ENCODE measurements around the gene HSPG2. TPM values are rescaled to one million over a fixed set of nuclear protein-coding genes. Genes with fewer than 3 reads are reported as not detected.
A peak's percentile ranks its signal among the peaks of the same experiment; 100 is the strongest.

HSPG2 gene
- total and polyA plus RNA-seq, 10 of the 15 experiments (the other 5 are each of a cell fraction or from before 2014, with no cell fraction given) = 0.30 to 3.4 (median 0.73) TPM; not detected in 2

DNA sequence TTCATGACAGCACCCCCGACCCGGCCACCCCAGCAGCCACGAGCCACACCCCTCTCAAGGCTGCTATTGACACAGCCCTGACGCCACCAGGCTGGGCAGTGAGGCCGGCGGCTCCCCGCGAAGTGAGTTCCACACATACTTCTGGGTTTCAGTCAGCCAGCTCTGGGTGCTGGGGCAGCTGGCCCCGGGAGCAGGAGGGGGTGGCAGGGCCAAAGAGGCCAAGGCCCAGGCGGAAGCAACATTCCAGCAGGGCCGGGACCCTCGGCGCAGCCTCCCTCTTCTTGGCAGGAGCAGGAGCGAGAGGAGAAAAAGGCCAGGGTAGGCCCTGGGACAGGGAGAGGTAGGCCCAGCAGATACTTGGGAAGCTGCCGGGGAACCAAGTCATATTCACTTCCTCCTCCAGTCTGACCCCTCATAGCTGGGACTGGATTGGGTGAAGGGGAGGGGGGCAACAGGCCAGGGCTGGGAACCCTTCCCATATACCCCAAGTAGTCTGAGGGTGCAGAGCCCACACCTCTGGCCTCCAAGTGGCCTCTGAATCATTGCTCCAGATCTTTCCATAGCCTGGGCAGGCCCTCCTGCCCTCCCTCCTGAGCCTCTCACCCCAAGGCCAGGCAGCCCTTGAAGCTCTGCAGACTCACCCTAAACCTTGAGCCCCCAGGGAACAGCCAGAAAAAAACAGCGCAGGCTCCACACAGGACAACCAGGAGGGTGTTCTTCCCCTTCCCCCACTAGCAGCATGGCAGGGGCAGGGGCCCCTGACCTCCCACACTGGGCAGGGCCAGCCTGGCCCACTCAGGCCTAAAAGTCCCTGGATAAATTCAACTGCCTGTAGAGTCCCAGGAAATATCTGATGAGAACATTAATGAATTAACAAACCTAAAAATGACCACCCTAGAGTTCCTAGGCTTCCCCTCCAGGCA is 5.7 kb downstream of the HSPG2 start:
- no peak overlapping the region for H3K9ac ChIP-seq (ENCODE audit: control insufficient read depth, insufficient read depth, low read length)

More for the DNA sequence above, 5.7 kb downstream of the HSPG2 start:
- no peak for DNase-seq (ENCODE audit: low read depth, low spot score)
- Histone ChIP-seq H4K20me1 (ENCODE audit: control insufficient read depth, insufficient read depth) (peaks cover under 1% of the 10 kb centered on the region; the same call in 1 of the 2 replicates), H2AFZ (ENCODE audit: control insufficient read depth, low read depth, low read length) (no peak overlapping the region), H3K4me3 (no peak overlapping the region), H3K9me3 (replicated peaks; ENCODE audit: control insufficient read depth, insufficient read depth, low read length) (no peaks in the 10 kb centered on the region), H3K4me2 (ENCODE audit: control insufficient read depth, insufficient read depth) (no peak overlapping the region), H3K79me2 (ENCODE audit: control insufficient read depth, insufficient read depth, low read length) (no peaks in the 10 kb centered on the region), H3K4me1 (ENCODE audit: control insufficient read depth, insufficient read depth, low read length) (no peaks in the 10 kb centered on the region; the same call in 1 of the 2 replicates), H3K27me3 (replicated peaks in 1 of 2; ENCODE audit: control insufficient read depth in 2 of 2, insufficient read depth in 2 of 2, low read length in 1 of 2) (peaks cover 0 to 4% of the 10 kb centered on the region in 2 experiments; a peak in 2 of 4 replicates), H3K27ac (ENCODE audit: control insufficient read depth, insufficient read depth) (no peak overlapping the region), H3K36me3 (ENCODE audit: control insufficient read depth in 2 of 2, insufficient read depth in 2 of 2, low read length in 1 of 2) (no peaks in the 10 kb centered on the region)
- TF ChIP-seq BMI1 (IDR thresholded peaks at IDR 0.05; ENCODE audit: borderline replicate concordance) = no peak
- TF ChIP-seq, protein P1, sequence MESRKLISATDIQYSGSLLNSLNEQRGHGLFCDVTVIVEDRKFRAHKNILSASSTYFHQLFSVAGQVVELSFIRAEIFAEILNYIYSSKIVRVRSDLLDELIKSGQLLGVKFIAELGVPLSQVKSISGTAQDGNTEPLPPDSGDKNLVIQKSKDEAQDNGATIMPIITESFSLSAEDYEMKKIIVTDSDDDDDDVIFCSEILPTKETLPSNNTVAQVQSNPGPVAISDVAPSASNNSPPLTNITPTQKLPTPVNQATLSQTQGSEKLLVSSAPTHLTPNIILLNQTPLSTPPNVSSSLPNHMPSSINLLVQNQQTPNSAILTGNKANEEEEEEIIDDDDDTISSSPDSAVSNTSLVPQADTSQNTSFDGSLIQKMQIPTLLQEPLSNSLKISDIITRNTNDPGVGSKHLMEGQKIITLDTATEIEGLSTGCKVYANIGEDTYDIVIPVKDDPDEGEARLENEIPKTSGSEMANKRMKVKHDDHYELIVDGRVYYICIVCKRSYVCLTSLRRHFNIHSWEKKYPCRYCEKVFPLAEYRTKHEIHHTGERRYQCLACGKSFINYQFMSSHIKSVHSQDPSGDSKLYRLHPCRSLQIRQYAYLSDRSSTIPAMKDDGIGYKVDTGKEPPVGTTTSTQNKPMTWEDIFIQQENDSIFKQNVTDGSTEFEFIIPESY (IDR thresholded peaks at IDR 0.05) = peak; percentile 51; the same call in 1 of the 2 replicates
- intact Hi-C loops (cut with micrococcal nuclease; ENCODE audit: unreplicated experiment) = no loop called here
- ChIA-PET POLR2A (interaction anchor here (0.9 kb wide), 1 partner anchor 9 kb away, joined by 3 read pairs; no protein-coding TSS in a partner anchor), RAD21 (ENCODE audit: unreplicated experiment) (no interaction called here), SMC1A (ENCODE audit: uncharacterized antibody, unreplicated experiment) (no interaction called here), CTCF (interaction anchor here (0.6 to 1.2 kb wide), 2 partner anchors 23 to 34 kb away, joined by 3 to 4 read pairs; no protein-coding TSS in a partner anchor)
- ATAC-seq = no peak
- WGBS (ENCODE audit: insufficient coverage, insufficient replicate concordance, low lambda C conversion rate, missing lambda C conversion rate) = 33% methylated on average over 14 of the region's 16 CpGs
- no TSS peak for BruUV-seq (replicated peaks)
- in situ Hi-C loops (cut with MboI) = no loop called here
- no peak for FAIRE-seq

Measured in GM12878 (cell line).